Mesothelial cell of epicardium (in vitro differentiated cells): Measurements from ENCODE around the gene PTPN18. TPM values are rescaled to one million over a fixed set of nuclear protein-coding genes. Genes with fewer than 3 reads are reported as not detected.

ENCODE experiments used
- DNase-seq, 2 experiments: peaks; one replicate each; pipeline ENCODE4 v3.0.0; 2021; ENCODE audit warnings: low spot score in 2 of 2; ENCODE audit not compliant: unreplicated experiment in 2 of 2
- H3K27ac Mint-ChIP-seq: 2 replicates; pipeline ENCODE4 v1.8.0; 2021; ENCODE audit warnings: mixed read lengths
- H3K27me3 Mint-ChIP-seq: 2 replicates; pipeline ENCODE4 v1.8.0; 2021; ENCODE audit warnings: low read depth, mixed read lengths
- H3K36me3 Mint-ChIP-seq: 2 replicates; pipeline ENCODE4 v1.8.0; 2021; ENCODE audit warnings: mixed read lengths
- H3K4me1 Mint-ChIP-seq: 2 replicates; pipeline ENCODE4 v1.8.0; 2021; ENCODE audit warnings: mixed read lengths
- H3K4me3 Mint-ChIP-seq: 2 replicates; pipeline ENCODE4 v1.8.0; 2021; ENCODE audit warnings: mild to moderate bottlenecking, moderate library complexity, mixed read lengths
- H3K9me3 Mint-ChIP-seq: 2 replicates; pipeline ENCODE4 v1.8.0; 2021; ENCODE audit warnings: mixed read lengths
- CTCF ChIP-seq: fragments of 200-600 bp; sonication (generic); IDR thresholded peaks from one replicate; pipeline ENCODE4 v1.5.0; 2021; ENCODE audit warnings: antibody characterized with exemption; ENCODE audit not compliant: unreplicated experiment
- total RNA-seq: library from RNA; stranded (reverse); gene quantifications from 3 replicates; pipeline ENCODE4 v1.2.1, GENCODE V29; 2021

Gene PTPN18
- total RNA-seq, 1 donor from 2014 or later: 20.1 TPM

GRCh38 chr2:130387071-130387400 is 31.2 kb downstream of the PTPN18 start:
- Mint-ChIP-seq H3K27ac (no peak overlapping the region), H3K36me3 (no peaks in the 10 kb centered on the region), H3K27me3 (no peaks in the 10 kb centered on the region), H3K4me1 (peaks cover 8% of the 10 kb centered on the region), H3K9me3 (no peaks in the 10 kb centered on the region), H3K4me3 (no peak overlapping the region)
- DNase-seq: no peak
- no peak for TF ChIP-seq CTCF

- no peaks in the 10 kb centered on the region for H3K9me3 Mint-ChIP-seq
- no peaks in the 10 kb centered on the region for H3K36me3 Mint-ChIP-seq
- no peak for DNase-seq
- H3K4me1 Mint-ChIP-seq: peaks cover 11% of the 10 kb centered on the region
- H3K27me3 Mint-ChIP-seq: no peaks in the 10 kb centered on the region
- H3K27ac Mint-ChIP-seq: no peak overlapping the region
- no peak for TF ChIP-seq CTCF
- H3K4me3 Mint-ChIP-seq: no peak overlapping the region
Measured at GRCh38 chr2:130387804-130388203, 31.9 kb downstream of the PTPN18 start.

- Mint-ChIP-seq H3K4me1 (peaks cover 11% of the 10 kb centered on the region), H3K9me3 (no peaks in the 10 kb centered on the region), H3K27me3 (no peaks in the 10 kb centered on the region), H3K36me3 (no peaks in the 10 kb centered on the region), H3K4me3 (no peak overlapping the region), H3K27ac (no peak overlapping the region)
- no peak for DNase-seq
- no peak for TF ChIP-seq CTCF
Measured at GRCh38 chr2:130388221-130388907, 32.5 kb downstream of the PTPN18 start.

GRCh38 chr2:130389358-130389757 is 33.5 kb downstream of the PTPN18 start:
- Mint-ChIP-seq H3K27me3 (peaks cover 4% of the 10 kb centered on the region), H3K4me1 (peaks cover 11% of the 10 kb centered on the region), H3K9me3 (no peaks in the 10 kb centered on the region), H3K27ac (no peak overlapping the region), H3K36me3 (no peaks in the 10 kb centered on the region), H3K4me3 (no peak overlapping the region)
- TF ChIP-seq CTCF: no peak
- DNase-seq: no peak

- no peak for TF ChIP-seq CTCF
- peaks cover 4% of the 10 kb centered on the region for H3K27me3 Mint-ChIP-seq
- no peak overlapping the region for H3K27ac Mint-ChIP-seq
- peaks cover 11% of the 10 kb centered on the region for H3K4me1 Mint-ChIP-seq
- no peak for DNase-seq
- no peaks in the 10 kb centered on the region for H3K36me3 Mint-ChIP-seq
- H3K4me3 Mint-ChIP-seq: no peak overlapping the region
- H3K9me3 Mint-ChIP-seq: no peaks in the 10 kb centered on the region
Measured at GRCh38 chr2:130389783-130390182, 33.9 kb downstream of the PTPN18 start.
